ENCODE results near the gene TNRC6C.

DNA sequence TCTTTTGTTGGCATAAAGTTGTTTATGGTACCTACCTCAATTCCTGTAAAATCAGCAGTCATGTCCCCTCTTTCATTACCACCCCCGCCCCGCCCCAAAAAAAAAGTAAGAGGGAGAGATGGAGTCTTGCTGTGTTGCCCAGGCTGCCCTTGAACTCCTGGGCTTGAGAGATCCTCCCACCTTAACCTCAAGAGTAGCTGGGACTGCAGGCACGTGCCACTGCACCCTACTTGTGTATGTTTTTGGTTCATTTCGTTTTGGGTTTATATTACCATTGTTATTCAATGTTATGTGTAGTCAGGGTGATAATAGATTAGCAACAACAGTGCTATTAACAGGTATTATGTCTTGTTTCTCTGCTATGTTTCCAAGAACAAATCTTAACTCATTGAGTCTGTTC is 15.9 kb downstream of the TNRC6C start:
- TF ChIP-seq NCOA5 (CRISPR knock-in tag; IDR thresholded peaks at IDR 0.05) (no peak), KLF9 (CRISPR knock-in tag; IDR thresholded peaks at IDR 0.05; ENCODE audit: low read depth) (no peak), SMC3 (IDR thresholded peaks at IDR 0.05; ENCODE audit: low read length) (no peak), SRF (IDR thresholded peaks at IDR 0.05; ENCODE audit: low read depth, low read length) (no peak), ZNF33A (CRISPR knock-in tag; IDR thresholded peaks at IDR 0.05; ENCODE audit: borderline replicate concordance) (no peak), KLF13 (CRISPR knock-in tag; IDR thresholded peaks at IDR 0.05) (no peak)
